OCI-M1 (cell line): ENCODE data around the gene FNDC10.
"Not testable (repeated sequence)": the region's sequence is repeated elsewhere in the genome, so short reads cannot be mapped to it uniquely, and the experiment has no call there.

Experiments
- DNase-seq: peaks from one replicate; lab custom pipeline; 2025; lab: John Stamatoyannopoulos, UW

Gene FNDC10

GRCh38 chr1:1567152-1567875 is 32.6 kb downstream of the FNDC10 start:
- no peak for DNase-seq

DNA sequence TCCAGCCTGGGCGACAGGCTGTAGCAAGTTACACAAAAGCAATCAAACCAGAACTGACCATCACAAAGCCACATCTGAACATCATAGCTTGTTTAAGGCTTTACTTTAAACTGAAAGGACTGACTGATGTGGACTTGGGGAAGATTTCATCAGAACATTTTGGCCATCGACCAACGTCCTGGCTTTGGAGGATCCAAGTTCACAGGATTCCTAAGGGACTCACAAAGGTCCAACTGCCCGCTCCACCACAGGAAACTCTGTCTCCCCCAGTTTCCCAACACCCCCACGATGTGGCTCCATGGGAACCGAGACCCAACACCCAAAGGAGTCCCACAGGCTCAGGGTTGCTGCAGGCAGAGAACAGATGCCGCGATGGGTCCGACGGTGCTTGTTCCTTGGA is 34.6 kb downstream of the FNDC10 start:
- DNase-seq: no peak

- no peak for DNase-seq
These were observed 35.7 kb downstream of the FNDC10 start for GRCh38 chr1:1564268-1564667.

- DNase-seq: no peak
These were observed 36.2 kb downstream of the FNDC10 start for GRCh38 chr1:1563688-1564087.

DNA sequence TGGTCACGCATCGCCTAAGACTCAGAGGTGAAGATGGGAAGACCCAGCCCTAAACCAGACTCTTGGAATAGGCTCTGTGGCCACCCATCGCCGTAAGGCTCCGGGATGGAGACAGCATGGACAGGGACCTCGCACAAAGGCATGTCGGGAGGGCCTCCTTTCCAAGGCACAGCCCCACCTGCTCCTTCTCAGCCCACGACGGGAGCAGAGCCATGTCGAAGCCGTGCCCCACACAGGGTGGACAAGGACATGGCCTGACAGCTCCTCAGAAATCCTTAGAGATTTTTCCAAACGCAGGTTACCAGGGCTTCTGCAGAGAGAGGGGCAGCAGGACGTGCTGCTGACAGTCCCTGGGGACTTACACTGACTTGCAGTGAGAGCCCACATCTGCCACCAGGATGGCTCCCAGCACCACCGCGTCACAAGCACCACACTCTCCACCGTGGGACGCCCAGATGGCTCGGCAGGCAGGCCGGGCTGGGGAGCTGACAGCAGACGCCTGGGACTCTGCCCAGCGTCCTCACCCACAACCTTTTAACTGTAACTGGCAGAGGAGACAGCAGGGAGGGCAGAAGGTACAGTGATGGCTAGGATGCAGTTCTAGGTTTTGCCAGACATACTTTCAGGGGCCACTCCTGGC is 37.3 kb downstream of the FNDC10 start:
- DNase-seq: no peak

GRCh38 chr1:1561801-1562470 is 38.0 kb downstream of the FNDC10 start:
- no peak for DNase-seq

GRCh38 chr1:1560178-1560577 is 39.8 kb downstream of the FNDC10 start:
- no peak for DNase-seq

GRCh38 chr1:1559066-1559465 is 40.9 kb downstream of the FNDC10 start:
- no peak for DNase-seq

DNA sequence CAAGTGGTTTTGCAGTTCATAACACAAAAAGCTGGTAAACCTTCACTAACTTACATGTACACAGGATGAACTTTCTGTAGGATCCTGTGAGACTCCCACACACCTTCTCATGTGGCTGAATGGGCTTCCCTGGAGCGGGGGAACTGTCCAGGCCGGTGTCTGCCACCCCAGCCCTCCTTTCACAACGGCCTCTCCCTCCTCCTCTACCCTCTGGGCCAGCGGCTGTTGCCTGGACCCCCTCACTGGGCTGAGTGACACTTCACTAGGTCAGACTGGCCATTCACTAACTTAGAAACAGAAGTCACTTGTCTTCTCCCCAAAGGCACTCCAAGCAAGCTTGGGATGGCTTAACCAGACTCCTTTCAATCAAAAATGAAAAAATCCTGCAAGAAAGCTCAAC is 41.3 kb downstream of the FNDC10 start:
- no peak for DNase-seq

DNA sequence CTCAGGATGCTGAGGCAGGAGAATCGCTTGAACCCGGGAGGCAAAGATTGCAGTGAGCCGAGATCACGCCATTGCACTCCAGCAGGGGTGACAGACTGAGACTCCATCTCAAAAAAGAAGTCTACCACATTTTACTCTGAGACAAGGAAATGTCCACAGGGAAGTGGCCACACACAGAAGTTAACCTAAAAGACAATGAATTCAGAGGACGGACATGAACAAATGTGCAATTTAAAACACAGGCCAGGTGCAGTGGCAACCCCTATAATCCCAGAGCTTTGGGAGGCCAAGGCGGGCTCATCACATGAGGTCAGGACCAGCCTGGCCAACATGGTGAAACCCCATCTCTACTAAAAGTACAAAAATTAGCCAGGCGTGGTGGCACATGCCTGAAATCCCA is 42.2 kb downstream of the FNDC10 start:
- not testable (repeated sequence) for DNase-seq

GRCh38 chr1:1556961-1557360 is 43.0 kb downstream of the FNDC10 start:
- not testable (repeated sequence) for DNase-seq

- no peak for DNase-seq
These were observed 43.4 kb downstream of the FNDC10 start for GRCh38 chr1:1556505-1556904.

- no peak for DNase-seq
These were observed 44.7 kb downstream of the FNDC10 start for GRCh38 chr1:1554926-1555915.

- DNase-seq: no peak
These were observed 45.4 kb downstream of the FNDC10 start for GRCh38 chr1:1554550-1554925.

- DNase-seq: no peak
These were observed 46.0 kb downstream of the FNDC10 start for GRCh38 chr1:1553821-1554494.

GRCh38 chr1:1552263-1552639 is 47.7 kb downstream of the FNDC10 start:
- no peak for DNase-seq

GRCh38 chr1:1551524-1552262 is 48.2 kb downstream of the FNDC10 start:
- DNase-seq: no peak

DNA sequence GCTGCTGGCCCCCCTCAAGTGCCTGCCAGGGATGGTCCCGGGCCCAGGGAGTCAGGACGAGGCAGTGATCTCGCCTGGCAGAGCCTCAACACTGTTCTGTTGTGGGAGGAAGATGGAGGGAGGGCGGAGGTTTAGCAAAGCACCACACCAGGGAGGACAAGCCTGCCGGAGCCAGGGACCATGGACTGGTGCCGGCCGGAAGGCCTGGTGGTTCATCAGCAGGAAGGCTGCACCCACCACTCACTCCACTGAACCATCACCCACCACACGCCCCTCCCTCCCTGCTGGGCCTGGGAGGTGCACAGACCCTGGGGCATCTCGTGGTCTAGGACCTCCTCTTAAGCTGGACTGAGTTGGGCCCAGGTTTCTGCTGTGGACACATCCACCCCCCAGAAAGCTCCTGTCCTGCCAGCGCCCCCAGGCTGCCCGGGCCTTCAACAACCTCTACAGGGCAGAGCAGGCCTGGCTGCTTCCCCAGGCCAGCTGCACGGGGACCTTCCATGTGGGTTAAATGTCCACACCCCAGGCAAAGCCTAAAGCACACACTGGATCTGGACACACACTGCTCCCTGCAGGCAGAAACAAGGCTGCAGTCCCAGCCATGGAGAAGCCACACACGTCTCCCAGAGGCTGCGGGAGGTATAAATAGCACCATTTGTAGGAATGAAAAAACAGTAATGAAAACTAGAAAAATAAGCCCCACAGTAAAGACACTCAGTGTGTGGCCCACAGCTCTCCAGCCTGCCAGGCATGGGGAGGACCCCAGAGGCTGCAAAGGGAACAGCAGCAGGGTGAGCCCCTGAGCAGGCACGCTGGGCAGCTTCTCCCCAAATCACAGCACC is 49.1 kb downstream of the FNDC10 start:
- no peak for DNase-seq

DNA sequence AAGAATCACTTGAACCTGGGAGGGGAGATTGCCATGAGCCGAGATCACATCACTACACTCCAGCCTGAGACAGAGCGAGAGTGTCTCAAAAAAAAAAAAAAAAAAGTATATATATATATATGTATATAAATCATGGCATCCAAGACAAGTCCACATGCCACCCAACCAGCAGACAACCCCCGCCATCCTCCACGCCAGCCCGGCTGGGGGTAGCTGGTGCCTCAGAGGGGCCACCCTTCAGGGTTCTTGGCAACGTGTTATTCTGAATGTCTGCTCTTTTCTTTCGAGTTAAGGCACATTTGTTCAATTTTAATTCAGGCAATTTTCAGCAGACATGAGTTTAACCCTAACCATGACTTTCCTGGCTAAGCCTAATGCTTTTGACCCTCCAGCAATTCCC is 49.8 kb downstream of the FNDC10 start:
- DNase-seq: no peak

GRCh38 chr1:1548591-1548990 is 51.3 kb downstream of the FNDC10 start:
- DNase-seq: no peak
